HEK293 (cell line): ENCODE results near the gene CD48.

Experiments used
- CTCF ChIP-seq: fragments of 450-650 bp; formaldehyde crosslinking; IDR thresholded peaks from 2 replicates; pipeline ENCODE4 v1.5.1; 2016; ENCODE audit warnings: missing biosample characterization, missing genetic modification characterization
- PATZ1 ChIP-seq: fragments of 450-650 bp; formaldehyde crosslinking; IDR thresholded peaks from 2 replicates; pipeline ENCODE4 v1.5.1; 2016; ENCODE audit warnings: missing biosample characterization, missing genetic modification characterization
- REST ChIP-seq: fragments of 450-650 bp; formaldehyde crosslinking; IDR thresholded peaks from 2 replicates; pipeline ENCODE4 v1.5.1; 2016; ENCODE audit warnings: missing biosample characterization, missing genetic modification characterization
- ZBTB7A ChIP-seq: fragments of 450-650 bp; formaldehyde crosslinking; IDR thresholded peaks from 2 replicates; pipeline ENCODE4 v1.5.1; 2016; ENCODE audit warnings: low read depth, missing biosample characterization, missing genetic modification characterization
- ZNF549 ChIP-seq: fragments of 450-650 bp; IDR thresholded peaks from 2 replicates; pipeline ENCODE4 v1.5.1; 2018; ENCODE audit warnings: missing biosample characterization, missing genetic modification characterization, mild to moderate bottlenecking, inconsistent platforms, moderate library complexity

GRCh38 chr1:160707236-160708064 lies 4.2 kb downstream of the CD48 start:
- no peak for TF ChIP-seq ZBTB7A (tag by site-specific recombination)
- TF ChIP-seq CTCF, result no peak
- TF ChIP-seq ZNF549 (tag by site-specific recombination), result no peak
- TF ChIP-seq REST (tag by site-specific recombination), result no peak
- no peak for TF ChIP-seq PATZ1 (tag by site-specific recombination)
